ENCODE results near the gene AKAP13.
A peak's percentile ranks its signal among the peaks of the same experiment; 100 is the strongest.

Gene AKAP13

DNA sequence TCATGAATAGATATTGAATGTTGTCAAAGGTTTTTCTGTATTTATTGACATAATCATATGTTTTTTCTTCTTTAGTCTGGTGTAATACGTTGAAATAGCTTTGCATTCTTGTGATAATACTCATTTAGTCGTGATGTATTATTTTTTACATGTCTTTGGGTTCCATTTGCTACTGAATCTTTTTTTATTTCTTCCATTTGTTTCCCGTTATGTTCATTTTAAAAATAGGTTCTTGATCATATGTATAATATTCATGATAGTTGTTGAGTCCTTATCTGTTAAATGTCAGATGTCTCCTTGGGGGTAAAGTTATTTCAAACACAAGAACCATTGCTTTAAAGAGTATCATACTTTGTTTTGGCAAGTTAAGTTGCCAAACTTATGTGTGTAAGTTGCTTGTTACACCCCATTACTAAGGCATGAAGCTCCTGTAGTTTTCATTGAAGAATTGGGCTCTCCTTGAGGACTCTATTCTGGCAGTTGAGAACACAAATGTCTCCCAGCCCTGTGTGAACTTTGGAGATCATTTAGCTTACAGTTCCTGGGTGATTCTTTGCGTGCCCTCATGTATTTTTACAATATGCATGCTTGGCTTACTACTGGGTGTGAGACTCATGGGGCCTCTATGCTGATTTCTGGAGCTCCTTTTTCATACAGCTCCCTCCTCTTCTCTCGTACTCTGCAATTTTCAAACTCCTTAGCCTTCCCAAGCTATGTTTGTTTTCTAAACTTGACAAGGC, 8.3 kb downstream of the AKAP13 start:
- no peak for DNase-seq

- no peak for DNase-seq
Observed at GRCh38 chr15:85389306-85389650, 8.9 kb downstream of the AKAP13 start.

DNA sequence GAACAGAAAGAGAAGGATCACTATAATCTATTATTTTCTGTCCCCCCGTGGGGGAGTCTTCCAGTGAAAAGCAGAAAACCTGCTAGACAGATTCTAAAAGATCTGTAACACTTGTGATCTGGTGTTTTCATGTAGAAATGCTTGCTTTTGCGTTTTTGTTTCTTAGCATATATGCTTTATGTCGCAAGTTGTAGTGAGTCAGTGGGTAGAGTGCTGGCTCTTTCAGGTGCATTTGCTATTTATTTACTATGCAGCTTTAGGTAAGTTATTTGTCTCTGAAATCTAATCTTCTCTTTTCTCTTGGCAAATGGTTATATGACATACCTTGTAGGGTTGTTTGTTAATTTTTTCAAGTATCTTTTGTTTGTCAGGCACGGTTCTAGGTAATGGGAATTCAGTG, 9.4 kb downstream of the AKAP13 start:
- DNase-seq: no peak

- no peak for DNase-seq
Observed at GRCh38 chr15:85393210-85393609, 12.8 kb downstream of the AKAP13 start.

- no peak for DNase-seq
Observed at GRCh38 chr15:85394554-85395333, 14.3 kb downstream of the AKAP13 start.

DNA sequence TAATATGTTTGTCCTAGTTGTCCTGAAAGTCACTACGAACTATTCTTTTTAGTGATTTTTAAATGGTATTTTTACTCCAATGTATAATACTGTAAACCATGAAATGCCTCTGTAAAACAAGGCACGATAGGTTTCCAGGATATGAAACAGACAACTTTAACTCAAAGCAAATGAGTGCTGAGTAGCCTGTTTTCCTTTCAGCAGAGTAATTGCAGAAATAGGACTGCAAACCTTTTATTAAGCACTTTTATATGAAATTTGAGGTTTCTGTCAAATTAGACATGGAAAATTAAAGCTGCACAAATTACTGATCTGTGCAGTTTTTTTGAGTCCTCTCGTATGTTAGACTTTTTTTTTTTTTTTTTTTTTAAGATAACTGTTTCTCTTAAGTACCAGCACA, 16.2 kb downstream of the AKAP13 start:
- DNase-seq: no peak

- DNase-seq: no peak
Observed at GRCh38 chr15:85397151-85397550, 16.7 kb downstream of the AKAP13 start.

DNA sequence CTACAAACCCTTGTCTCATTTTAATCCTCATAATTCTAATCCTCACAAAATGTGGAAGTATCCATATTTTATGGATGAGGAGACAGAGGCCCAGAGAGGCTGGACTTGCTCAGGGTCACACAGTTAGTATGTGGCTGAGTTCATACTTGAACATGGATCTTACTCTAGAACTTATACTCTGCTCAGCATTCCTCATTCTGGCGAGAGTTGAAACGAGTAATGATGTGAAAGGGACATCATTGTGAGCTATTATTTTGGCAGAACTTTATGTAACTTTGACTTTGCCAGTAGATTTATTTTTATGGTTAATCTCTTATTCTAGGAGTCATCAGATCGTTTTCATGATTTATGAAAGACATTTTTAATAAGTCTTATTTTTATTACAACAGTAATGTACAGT, 17.5 kb downstream of the AKAP13 start:
- no peak for DNase-seq

GRCh38 chr15:85398822-85399221, 18.4 kb downstream of the AKAP13 start:
- DNase-seq: no peak

- DNase-seq: no peak
Observed at GRCh38 chr15:85399627-85400026, 19.2 kb downstream of the AKAP13 start.

- no peak for DNase-seq
Observed at GRCh38 chr15:85400606-85401005, 20.2 kb downstream of the AKAP13 start.

DNA sequence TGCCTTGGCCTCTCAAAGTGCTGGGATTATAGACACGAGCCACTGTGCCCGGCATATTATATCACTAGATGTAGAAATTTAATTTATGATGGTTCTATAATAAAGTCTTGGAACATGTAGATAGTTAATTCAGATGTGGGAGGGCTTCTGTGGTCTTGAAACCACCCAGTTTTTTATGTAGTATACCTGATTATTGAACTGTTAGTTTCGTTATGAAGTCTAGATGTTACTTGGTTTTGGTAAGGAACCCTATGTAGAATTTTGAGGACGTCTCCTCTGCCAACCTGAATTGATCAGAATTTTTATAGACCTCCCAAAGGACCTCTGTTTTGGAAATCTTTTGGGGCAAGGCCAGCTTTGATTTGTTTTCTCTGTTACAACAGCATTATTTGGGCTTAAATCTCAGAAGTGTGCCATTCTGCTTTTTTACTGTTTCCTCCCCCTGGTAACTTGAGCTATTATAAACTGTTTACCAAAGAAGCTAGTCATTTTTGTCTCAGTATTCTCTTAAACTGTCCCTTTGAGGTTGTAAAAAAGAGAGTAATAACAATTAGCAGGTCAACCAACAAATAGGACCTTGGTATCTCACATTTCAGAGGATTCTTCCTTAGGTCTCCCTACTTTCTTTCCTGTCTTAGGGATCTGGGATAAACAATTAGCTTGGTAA, 20.8 kb downstream of the AKAP13 start:
- DNase-seq: no peak

GRCh38 chr15:85402195-85402881, 21.9 kb downstream of the AKAP13 start:
- no peak for DNase-seq

GRCh38 chr15:85403745-85404144, 23.3 kb downstream of the AKAP13 start:
- DNase-seq: no peak

- DNase-seq: no peak
Observed at GRCh38 chr15:85404176-85404917, 23.9 kb downstream of the AKAP13 start.

- no peak for DNase-seq
Observed at GRCh38 chr15:85404918-85405866, 24.8 kb downstream of the AKAP13 start.

DNA sequence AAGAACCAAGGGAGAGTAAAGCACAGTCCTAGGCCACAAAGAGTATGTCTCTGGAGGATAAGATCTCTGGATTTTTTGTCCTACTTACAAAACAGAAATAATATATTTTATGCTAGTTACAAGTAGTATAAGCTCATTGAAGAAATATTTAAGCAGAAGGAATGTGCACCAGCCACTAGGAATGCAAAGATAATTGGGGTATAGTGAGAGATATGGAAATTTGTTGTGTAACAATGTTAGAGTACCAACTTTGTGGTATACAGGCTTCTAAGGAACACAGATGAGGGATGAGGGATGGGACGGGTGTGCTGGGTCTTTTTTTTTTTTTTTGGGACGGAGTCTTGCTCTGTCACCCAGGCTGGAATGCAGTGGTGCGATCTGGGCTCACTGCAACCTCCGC, 26.5 kb downstream of the AKAP13 start:
- no peak for DNase-seq

GRCh38 chr15:85407421-85408269, 27.2 kb downstream of the AKAP13 start:
- DNase-seq: peak; percentile 75

DNA sequence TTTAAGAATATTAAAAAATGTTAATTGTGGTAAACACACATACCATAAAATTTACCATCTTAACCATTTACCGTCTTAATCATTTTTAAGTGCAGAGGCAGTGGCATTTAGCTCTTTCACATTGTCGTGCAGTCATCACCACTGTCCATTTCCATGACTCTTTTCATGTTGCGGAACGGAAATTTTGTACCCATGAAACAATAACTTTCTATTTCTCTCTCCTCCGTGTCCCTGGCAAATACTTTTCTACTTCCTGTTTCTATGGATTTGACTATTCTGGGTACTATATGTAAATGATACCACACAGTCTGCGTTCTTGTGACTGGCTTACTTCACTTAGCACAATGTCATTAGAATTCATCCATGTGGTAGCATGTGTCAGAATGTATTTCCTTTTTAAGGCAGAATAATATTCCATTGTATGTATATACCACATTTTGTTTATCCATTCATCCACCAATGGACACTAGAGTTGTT, 27.9 kb downstream of the AKAP13 start:
- DNase-seq: peak; percentile 69

DNA sequence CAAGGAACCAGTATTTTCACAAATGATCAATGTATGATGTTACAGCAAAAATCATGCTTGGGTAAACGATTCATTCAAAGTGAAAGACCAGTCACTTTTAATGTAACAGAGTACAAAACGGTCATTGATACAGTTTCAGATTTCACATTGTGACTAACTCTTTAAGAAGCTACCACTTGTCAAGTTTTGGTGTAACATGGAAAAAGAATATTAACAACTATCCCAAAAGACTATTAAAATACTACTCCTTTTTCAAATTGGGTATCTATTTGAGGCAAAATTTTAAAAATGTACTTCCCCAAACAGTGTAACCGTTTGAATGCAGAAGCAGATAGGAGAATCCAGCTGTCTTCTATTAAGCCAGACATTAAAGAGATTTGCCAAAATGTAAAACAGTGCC, 31.7 kb downstream of the AKAP13 start:
- no peak for DNase-seq
